Right lobe of liver (tissue), 6 donors: ENCODE measurements around the gene DDX52. TPM values are rescaled to one million over a fixed set of nuclear protein-coding genes. Genes with fewer than 3 reads are reported as not detected.

Experiments used
- ATAC-seq, 4 donors: fragments of 200-7000 bp; cut with Tn5 transposase; one replicate each; pipeline ENCODE4 v1.9.1; 2020; ENCODE audit warnings: mild to moderate bottlenecking in 4 of 4, moderate library complexity in 4 of 4
- DNase-seq, 3 donors: peaks; one replicate each; pipeline ENCODE4 v3.0.0-alpha.2; 2020
- H3K27ac ChIP-seq, 3 donors: fragments of 200-600 bp; one replicate each; pipeline ENCODE4 v1.8.0; 2022
- H3K27me3 ChIP-seq, 2 donors: fragments of 200-600 bp; one replicate each; pipeline ENCODE4 v1.8.0; 2022
- H3K36me3 ChIP-seq, 4 donors: fragments of 200-600 bp; sonication (generic) in 1 of 4; one replicate each; pipeline versions ENCODE4 v1.5.1 to v1.8.0; 2017 to 2022; ENCODE audit warnings: control low read depth in 1 of 4
- H3K4me1 ChIP-seq, 4 donors: fragments of 200-600 bp; sonication (generic) in 1 of 4; one replicate each; pipeline versions ENCODE4 v1.5.1 to v1.8.0; 2017 to 2022; ENCODE audit warnings: control low read depth in 1 of 4
- H3K4me3 ChIP-seq, 3 donors: fragments of 200-600 bp; one replicate each; pipeline ENCODE4 v1.8.0; 2022
- H3K9me3 ChIP-seq, 4 donors: fragments of 200-600 bp; sonication (generic) in 1 of 4; one replicate each; pipeline versions ENCODE4 v1.5.1 to v1.8.0; 2017 to 2022; ENCODE audit warnings: control low read depth in 1 of 4
- CTCF ChIP-seq, 4 donors: fragments of 200-600 bp in 3 of 4; fragments of 450-650 bp in 1 of 4; IDR thresholded peaks; one replicate each; pipeline versions ENCODE4 v1.5.1 to v1.8.0; 2016 to 2022; ENCODE audit warnings: antibody characterized with exemption in 4 of 4, mild to moderate bottlenecking in 2 of 4
- POLR2A ChIP-seq: fragments of 450-650 bp; IDR thresholded peaks from one replicate; pipeline ENCODE4 v1.6.1; 2017; ENCODE audit warnings: antibody characterized with exemption, mild to moderate bottlenecking
- WGBS: methylation state at CpG from one replicate; pipeline ENCODE4 v1.1.6; 2018; ENCODE audit warnings: low coverage, low lambda C conversion rate; ENCODE audit not compliant: insufficient coverage; ENCODE audit errors: missing lambda C conversion rate; 5-methylcytosine and 5-hydroxymethylcytosine counted together
- intact Hi-C, 2 donors: fragments of 100-400 bp; cut with DNase I; formaldehyde crosslinking; loops; one replicate each; pipeline versions ENCODE4 v1.11.2 to v1.14.1; 2022
- microRNA-seq, 2 donors: library from miRNA; unstranded; fragments of <30 nt; microRNA quantifications; one replicate each; pipeline ENCODE4, GENCODE V29; 2019 to 2020
- small RNA-seq, 2 experiments: library from RNA; depleted of rRNA; stranded (forward); fragments of <200 nt; gene quantifications; one replicate each; pipeline ENCODE3, GENCODE V24; 2016
- total RNA-seq, 6 experiments: library from RNA; depleted of rRNA in 2 of 6; stranded (reverse); fragments of >200 nt in 2 of 6; fragmentation: NEBNext Ultra II Directional in 3 of 6; extraction: Animal tissue kit (Norgen Biotek cat#: 25700) in 3 of 6; gene quantifications; one replicate each; pipeline versions ENCODE4 v1.1.0 to v1.2.4, GENCODE V29; 2016 to 2023
- donor health status: DM: no; HTN: yes; CAD: no.
- donor health status: DM: no; HTN: no; CAD: no.
- donor health status: DM: no; HTN: no; CAD: no.
- donor health status: DM: no; HTN: yes; CAD: no.
- donor health status: DM: no; HTN: yes; CAD: no.

Gene DDX52
- total RNA-seq, 6 experiments from 2014 or later = 11.8 to 14.4 (median 13.1) TPM

GRCh38 chr17:37567538-37567937, 75.7 kb downstream of the DDX52 start:
- no peak for TF ChIP-seq CTCF (IDR thresholded peaks at IDR 0.05)
- TF ChIP-seq POLR2A = no peak
- Histone ChIP-seq H3K36me3 (peaks cover 0 to 71% (median 27%) of the 10 kb centered on the region in 4 donors), H3K4me3 (no peak overlapping the region), H3K4me1 (no peaks in the 10 kb centered on the region), H3K27me3 (no peaks in the 10 kb centered on the region), H3K9me3 (no peaks in the 10 kb centered on the region), H3K27ac (no peak overlapping the region)
- DNase-seq (no peak), ATAC-seq (peak in 1 of 4 donors; percentile 35)
- intact Hi-C loops = no loop called here
- 83% methylated on average over 4 of the region's 4 CpGs for WGBS

GRCh38 chr17:37567137-37567536, 76.1 kb downstream of the DDX52 start:
- Histone ChIP-seq H3K4me3 (no peak overlapping the region), H3K27me3 (no peaks in the 10 kb centered on the region), H3K27ac (no peak overlapping the region), H3K36me3 (peaks cover 0 to 71% (median 27%) of the 10 kb centered on the region in 4 donors), H3K4me1 (no peaks in the 10 kb centered on the region), H3K9me3 (no peaks in the 10 kb centered on the region)
- intact Hi-C loops = no loop called here
- WGBS = 78% methylated on average over 2 of the region's 2 CpGs
- DNase-seq = no peak
- TF ChIP-seq POLR2A (no peak), CTCF (IDR thresholded peaks at IDR 0.05) (no peak)
- no peak for ATAC-seq

- no peak overlapping the region for H3K4me3 ChIP-seq
- H3K9me3 ChIP-seq = no peaks in the 10 kb centered on the region
- no peak for TF ChIP-seq CTCF (IDR thresholded peaks at IDR 0.05)
- no peak for TF ChIP-seq POLR2A
- intact Hi-C loops = no loop called here
- peaks cover 0 to 74% (median 30%) of the 10 kb centered on the region in 4 donors for H3K36me3 ChIP-seq
- 95% methylated on average over 3 of the region's 3 CpGs for WGBS
- ATAC-seq (no peak), DNase-seq (no peak)
- H3K4me1 ChIP-seq = no peaks in the 10 kb centered on the region
- no peaks in the 10 kb centered on the region for H3K27me3 ChIP-seq
- no peak overlapping the region for H3K27ac ChIP-seq
These were observed 79.0 kb downstream of the DDX52 start for GRCh38 chr17:37564252-37564651.

- intact Hi-C loops = no loop called here
- Histone ChIP-seq H3K27ac (no peak overlapping the region), H3K36me3 (peaks cover 0 to 71% (median 28%) of the 10 kb centered on the region in 4 donors), H3K4me3 (no peak overlapping the region), H3K27me3 (no peaks in the 10 kb centered on the region), H3K9me3 (no peaks in the 10 kb centered on the region), H3K4me1 (no peaks in the 10 kb centered on the region)
- no peak for ATAC-seq
- WGBS = 92% methylated on average over 5 of the region's 5 CpGs
- DNase-seq = no peak
- TF ChIP-seq CTCF (IDR thresholded peaks at IDR 0.05) (no peak), POLR2A (no peak)
These were observed 81.1 kb downstream of the DDX52 start for GRCh38 chr17:37562016-37562745.

Small RNA genes within 50 kb of the gene (microRNA-seq; reads per million reads assigned to microRNA genes)
- 0 reads per million in 2 donors for gene MIR378J

Small RNA genes within 50 kb of the gene (small RNA-seq; reads per million reads assigned to genes)
- gene MIR378J = 0 reads per million in 2 experiments

Other genes starting within 250 kb of the DDX52 start
- gene ACACA, start 236.6 kb downstream of the DDX52 start, total RNA-seq = 10 to 100 TPM; 14.6 to 56.4 (median 27.1) TPM
- 1 to 10 TPM; 5.2 to 9.6 (median 7.4) TPM for gene TADA2A, start 236.6 kb downstream of the DDX52 start, total RNA-seq
- 10 to 100 TPM; 10.6 to 21.2 (median 13.2) TPM for gene DUSP14, start 153.6 kb downstream of the DDX52 start, total RNA-seq
- 10 to 100 TPM in 5 of 6 experiments, 1 to 10 TPM in 1; 9.0 to 16.2 (median 15.0) TPM for gene SYNRG, start 34.0 kb downstream of the DDX52 start, total RNA-seq
- gene HNF1B, start 101.6 kb upstream of the DDX52 start, total RNA-seq = 1 to 10 TPM; 5.2 to 7.0 (median 5.7) TPM